Activated CD4-positive, alpha-beta T cell treated with anti-CD3 and anti-CD28 coated beads, Interleukin-2, amount 50 U/mL, for 48 hours (primary cell): ENCODE measurements around the gene ATP6AP2.
A peak's percentile ranks its signal among the peaks of the same experiment; 100 is the strongest.
"Not testable (repeated sequence)": the region's sequence is repeated elsewhere in the genome, so short reads cannot be mapped to it uniquely, and the experiment has no call there.

Source experiments
- DNase-seq, 2 experiments: peaks; one replicate each; pipeline ENCODE4 v3.0.0-alpha.2; 2020

The ATP6AP2 gene

DNA sequence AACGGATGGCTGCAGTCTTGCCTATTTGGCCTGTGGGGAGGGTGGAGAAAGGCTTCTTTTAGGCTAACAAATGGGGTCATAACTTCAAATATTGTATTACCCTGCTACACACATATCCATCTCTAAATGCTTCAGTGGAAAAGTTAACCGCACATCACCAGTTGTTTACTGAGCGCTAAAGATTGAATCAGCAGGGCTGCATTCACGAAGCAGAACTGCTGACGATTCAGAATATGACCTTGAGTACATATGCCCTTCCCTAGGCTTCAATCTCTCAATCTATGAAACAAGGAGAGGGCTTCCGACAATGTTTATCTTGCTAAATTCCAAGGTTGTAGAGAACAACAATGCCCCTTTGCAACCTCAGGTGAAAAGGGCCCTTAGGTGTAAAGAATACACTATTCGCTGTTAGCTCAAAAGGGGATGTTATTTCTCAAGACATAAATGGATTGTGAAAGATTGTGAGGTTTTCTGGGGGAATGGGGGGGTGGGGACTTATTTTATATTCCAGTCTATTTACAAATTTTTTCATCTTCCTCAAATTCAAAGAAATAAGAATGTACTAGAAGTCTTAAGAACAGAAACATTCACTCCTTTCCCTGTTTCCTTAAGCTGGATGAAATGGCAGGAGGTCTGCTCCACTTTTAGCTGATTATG, 2.6 kb upstream of the ATP6AP2 start:
- DNase-seq = no peak

DNA sequence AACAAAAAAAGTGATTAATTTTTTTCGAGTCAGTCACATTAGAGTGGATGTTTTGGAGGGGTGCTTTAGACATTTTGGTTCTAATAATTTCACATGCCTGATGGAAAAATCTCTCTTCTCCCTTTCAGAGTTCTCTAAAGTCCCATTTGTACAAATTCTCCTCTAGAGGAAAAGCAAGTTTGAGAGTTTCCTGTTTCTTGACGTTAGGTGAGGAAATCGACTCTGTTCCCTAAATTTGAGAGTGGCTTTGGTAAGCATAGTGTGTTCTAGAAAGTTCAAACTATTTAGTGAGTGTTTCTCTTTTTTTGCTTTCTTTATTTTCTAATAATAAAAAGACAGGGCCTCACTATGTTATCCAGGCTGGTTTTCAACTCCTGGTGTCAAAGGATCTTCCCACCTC, 1.6 kb upstream of the ATP6AP2 start:
- no peak for DNase-seq

DNA sequence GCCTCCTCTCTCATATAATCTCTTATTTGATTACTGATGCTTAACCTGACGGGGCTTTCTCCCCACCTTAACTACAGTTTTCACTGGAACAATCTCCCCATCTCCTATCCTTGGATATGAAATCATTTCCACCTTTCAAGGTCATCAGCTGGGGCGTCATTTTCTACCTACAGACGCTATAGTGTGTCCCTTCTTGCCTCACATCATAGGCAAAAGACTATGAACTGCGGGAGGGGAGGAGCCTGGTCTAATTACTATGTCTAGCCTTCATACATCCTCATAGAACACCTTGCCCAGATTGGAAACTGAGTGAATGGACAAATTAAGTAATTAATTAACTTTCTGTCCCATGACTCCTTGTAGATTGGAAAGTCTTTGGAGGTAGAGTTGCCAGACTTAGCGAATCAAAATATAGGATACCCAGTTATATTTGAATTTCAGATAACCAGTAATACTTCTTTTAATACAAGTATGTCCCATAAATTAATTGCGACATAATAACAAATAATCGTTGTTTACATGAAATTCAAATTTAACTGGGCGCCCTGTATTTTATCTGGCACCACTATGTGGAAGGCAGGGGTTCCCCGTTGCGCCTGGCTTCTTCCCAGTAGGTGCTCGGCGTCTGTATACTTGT, 752 bp upstream of the ATP6AP2 start:
- DNase-seq = no peak

DNA sequence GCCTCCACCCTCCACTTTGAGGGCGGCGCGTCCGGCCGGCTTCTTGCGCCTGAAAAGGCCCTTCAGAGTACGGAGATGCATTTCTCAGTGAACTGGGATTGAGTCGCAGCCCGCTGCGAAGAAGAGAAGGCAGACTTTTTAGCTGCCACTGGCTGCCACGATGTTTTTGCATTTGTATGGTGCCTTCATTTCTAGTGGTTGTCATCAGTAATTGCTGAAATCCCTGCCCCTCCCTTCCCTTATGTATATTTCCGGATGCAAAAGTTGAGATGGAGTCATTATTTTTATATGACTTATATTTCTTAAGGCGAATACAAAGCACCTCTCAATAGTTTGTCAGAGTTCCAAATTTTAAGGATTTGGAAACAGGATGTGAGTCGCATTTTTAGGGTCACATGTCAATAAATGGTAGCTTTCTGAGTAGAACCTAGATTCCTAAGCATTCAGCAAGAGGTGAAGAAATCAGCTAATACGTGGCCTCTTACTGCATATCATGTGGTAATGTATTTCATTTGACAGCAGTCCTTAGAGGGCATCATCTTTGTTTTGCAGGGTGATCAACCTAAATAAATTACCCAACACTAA, 658 bp downstream of the ATP6AP2 start:
- no peak for DNase-seq

DNA sequence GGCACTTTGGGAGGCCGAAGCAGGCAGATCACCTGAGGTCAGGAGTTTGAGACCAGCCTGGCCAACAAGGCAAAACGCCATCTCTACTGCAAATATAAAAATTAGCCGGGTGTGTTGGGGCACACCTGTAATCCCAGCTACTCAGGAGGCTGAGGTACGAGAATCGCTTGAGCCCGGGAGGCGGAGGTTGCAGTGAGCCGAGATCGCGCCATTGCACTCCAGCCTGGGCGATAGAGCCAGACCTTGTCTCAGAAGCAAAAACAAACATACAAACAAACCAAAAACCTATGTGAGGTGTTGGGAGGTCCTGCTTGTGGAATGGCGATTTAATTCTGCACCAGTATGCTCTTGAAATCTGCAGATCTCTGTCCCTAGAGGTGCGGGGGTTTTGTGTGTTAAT, 1.4 kb downstream of the ATP6AP2 start:
- not testable (repeated sequence) for DNase-seq

DNA sequence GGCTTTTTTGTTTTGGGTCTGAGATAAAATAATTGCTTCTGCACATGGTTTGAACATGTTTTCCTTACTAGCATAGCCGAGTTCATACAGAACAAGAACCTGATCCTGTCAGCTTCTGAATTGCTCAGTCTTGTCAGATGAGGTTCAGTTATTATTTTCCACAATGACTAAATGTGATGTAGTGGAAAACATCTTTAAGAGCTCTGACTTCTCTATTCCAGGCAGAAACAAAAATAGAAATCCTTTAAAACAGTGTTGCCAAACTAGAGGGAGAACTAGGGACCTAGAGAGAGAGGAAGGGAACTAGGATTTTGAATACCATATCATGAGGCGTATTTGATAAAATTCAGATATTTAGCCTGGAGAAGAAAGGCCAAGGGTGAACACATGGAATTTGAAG, 2.0 kb downstream of the ATP6AP2 start:
- DNase-seq = no peak

DNA sequence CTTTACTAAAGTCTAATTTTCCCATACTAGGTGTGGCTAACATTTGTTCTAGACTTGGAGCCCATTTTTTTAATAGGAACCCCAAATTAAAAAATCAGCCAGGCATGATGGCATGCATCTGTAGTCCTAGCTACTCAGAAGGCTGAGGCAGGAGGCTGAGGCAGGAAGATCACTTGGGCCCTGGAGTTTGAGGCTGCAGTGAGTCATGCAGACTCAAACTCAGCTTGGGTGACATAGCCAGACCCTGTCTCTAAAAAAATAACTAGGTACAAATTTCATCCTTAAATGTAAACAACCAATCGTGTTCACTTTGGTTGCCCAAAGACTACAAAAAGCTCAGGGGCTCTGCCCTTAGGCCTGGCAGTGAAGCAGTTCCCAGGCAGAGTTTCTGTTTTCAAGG, 6.9 kb downstream of the ATP6AP2 start:
- DNase-seq = not testable (repeated sequence)

DNA sequence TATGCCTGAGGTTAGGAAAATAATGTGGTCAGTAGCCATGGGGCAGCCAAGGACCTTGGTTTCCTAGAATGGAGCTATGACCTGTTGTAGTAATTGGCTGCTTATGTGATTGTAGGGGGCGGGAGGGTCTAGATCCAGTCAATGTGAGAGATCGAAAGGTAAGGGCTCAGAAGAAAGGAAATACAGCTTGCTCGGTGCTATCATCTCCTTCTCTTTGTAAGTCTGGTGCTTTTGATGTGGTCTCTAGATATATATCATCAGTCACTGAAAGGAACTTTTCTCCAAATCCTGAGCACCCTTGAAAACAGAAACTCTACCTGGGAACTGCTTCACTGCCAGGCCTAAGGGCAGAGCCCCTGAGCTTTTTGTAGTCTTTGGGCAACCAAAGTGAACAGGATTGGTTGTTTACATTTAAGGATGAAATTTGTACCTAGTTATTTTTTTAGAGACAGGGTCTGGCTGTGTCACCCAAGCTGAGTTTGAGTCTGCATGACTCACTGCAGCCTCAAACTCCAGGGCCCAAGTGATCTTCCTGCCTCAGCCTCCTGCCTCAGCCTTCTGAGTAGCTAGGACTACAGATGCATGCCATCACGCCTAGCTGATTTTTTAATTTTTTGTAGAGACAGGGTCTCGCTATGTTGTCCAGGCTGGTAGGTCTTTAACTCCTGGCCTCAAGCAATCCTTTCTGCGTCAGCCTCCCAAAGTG, 9.0 kb downstream of the ATP6AP2 start:
- DNase-seq = peak; percentile 25 to 40

DNA sequence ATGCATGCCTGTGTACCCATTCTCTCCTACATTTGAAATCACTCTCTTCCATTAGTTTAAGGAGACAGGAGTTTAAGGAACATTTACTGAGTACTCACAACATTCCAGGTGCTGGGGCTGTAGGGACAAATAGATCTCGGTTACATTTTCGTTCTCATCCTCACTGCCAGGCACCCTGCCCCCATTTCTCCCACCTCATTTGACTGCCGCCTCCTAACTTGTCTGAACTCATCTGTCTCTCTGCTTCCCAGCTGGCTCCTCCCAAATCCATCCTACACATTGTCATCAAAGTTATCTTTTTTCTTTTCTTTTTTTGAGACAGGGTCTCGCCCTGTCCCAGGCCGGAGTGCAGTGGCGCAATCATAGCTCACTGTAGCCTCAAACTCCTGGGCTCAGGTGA, 22.7 kb downstream of the ATP6AP2 start:
- no peak for DNase-seq

DNA sequence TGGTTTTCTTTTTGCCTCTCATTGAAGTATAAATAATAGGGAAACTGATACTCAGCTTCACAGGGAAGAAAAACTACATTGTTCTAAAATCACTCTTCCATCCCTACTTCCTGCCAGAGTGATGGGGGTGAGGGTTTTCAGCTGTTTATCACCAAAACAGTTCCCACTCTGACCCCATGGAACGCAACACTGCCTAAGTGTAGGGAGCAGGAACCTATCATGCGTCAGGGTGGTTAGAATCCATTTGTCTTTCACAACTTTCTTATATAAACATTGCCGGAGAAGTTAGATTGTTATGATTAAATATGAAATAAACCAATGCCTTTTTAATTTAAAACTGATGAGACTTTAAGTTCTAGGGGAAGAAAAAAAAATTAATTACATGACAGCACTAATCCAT, 26.6 kb downstream of the ATP6AP2 start:
- DNase-seq = no peak

DNA sequence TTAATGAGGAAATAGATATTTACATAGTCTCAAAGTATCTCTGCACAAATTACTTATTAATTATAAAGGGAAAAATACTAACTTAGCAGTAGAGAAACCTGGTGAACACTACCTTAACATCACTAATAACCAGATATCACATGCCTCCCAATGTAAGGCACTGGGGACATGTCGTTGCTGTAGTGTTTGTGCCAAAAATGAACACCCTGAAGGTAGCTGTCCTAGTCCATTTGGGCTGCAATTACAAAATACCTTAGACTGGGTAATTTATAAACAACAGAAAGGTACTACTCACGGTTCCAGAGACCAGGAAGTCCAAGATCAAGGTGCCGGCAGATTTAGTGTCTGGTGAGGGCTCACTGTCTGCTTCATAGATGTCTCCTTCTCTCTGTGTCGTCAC, 31.7 kb downstream of the ATP6AP2 start:
- no peak for DNase-seq

DNA sequence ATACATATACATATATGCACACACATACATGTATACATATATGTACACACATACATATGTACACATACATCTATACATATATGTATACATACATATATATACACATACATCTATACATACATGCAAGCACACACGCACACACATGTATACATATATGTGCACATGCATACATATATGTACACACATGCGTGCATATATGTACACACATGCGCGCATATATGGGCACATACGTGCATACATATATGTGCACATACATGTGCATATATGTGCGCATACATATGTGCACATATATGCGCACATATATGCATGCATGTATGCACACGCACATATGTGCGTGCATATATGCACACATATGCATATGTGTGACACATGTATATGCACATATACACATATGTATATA, 35.2 kb downstream of the ATP6AP2 start:
- DNase-seq = no peak

DNA sequence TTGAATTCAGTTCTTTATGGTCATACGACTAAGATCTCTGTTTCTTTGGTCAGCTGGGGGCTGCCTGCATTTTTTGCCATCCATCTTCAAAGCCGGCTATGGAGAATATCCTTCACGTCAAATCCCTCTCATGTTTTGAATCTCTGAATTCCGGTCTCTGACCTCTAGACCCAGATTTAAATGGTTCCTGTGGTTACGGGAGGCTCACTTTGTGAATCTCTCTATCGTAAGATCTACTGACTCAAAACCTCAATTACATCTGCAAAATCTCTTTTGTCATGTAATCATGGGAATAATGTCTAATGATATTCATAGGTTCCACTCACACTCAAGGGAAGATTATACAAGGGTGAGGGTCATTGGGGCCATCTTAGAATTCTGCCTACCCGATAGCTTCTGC, 36.8 kb downstream of the ATP6AP2 start:
- DNase-seq = no peak

DNA sequence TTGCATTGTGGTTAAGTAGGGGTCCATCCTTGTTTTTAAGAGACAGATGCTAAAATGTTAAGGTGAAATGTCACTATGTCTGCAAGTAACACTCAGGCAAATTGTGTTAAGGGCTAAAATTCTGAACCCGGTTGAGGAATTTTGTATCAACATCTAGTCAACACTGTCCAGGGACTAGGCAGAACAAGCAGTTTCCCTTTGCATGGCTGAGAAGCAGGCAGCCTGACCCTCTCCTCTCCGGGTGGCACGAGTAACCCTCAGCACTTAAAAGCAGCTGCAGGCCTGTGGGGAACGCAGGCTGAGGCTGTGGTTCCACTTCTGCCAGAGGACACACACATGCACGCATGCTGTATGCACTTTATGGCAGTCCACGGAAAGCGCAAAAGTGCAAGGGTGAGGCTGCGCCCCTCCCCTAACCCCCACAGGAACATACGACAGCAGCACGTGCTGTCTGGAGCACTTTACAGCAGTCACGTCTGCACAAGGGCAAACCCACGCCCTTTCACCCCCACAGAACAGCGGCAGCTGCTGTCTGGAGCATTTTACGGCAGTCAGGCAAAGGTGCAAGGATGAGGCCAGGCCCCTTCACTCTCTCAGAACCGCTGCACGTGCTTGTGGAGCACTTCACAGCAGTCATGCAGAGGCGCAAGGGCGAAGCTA, 41.8 kb downstream of the ATP6AP2 start:
- DNase-seq = no peak

DNA sequence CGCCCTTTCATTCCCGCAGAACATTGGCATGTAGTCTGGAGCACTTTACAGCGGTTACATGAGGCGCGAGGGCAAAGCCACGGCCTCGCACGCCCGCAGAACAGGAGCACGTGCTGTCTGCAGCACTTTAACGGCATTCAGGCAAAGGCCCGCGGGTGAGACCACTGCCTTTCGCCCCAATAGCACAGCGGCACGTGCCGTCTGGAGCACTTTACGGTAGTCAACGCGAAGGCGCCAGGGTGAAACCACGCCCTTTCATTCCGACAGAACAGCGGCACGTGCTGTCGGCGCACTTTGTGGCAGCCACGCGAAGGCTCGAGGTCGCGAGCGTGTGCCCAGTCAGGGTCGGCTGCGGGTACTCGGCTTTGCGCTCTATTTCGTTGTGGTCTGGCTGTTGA, 42.4 kb downstream of the ATP6AP2 start, which contains the start of gene MPC1L:
MPC1L (plus strand) TSS at position 290 of the 398 bp plus-strand sequence. CDS start 138 bp downstream, outside the sequence.
- DNase-seq = no peak

DNA sequence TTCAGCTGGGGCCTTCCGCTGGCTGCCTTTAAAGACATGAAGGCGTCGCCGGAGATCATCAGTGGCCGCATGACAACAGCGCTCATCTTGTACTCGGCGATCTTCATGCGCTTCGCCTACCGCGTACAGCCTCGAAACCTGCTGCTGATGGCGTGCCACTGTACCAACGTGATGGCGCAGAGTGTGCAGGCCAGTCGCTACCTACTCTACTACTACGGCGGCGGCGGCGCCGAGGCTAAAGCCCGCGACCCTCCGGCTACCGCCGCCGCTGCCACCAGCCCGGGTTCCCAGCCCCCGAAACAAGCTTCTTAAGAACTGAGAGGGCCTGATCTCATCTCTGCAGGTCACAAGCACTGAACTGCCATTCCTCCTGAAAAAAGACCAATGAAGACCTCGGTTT, 42.9 kb downstream of the ATP6AP2 start:
- no peak for DNase-seq

DNA sequence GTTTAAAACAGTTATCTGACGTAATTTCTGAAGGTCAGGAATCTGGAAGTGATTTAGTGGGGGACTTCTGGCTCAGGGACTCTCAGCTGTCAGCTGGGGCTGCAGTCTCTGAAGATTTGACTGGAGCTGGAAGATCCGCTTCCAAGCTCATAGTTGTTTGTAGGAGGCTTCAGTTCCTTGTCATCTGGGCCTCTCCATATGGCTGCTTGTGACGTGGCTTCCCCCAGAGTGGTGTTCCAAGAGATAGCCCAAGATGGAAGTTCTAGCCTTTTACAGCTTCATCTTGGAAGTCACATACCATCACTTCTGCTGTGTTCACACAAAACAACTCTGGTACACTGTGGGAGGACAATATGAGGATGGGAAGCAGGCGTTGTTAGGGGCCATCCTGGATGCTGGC, 44.5 kb downstream of the ATP6AP2 start:
- DNase-seq = no peak

DNA sequence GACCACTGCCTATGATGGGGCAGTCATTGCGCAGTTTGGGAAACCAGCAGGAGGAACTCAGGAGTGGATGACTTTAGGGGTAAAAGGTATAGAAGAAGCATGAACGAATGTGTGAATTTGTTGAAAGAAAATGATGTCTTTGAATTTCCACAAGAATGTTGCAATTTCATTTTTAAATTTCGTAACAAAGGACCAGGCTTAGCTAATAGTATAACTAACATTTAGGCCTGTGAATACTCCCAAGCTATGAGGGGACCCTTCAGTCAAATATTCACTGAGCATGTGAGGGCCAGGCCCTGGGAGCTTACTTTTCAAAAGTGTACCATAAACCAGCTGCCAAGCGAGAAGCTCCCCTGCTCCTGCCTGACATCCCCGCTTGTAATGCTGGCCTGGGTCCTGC, 47.7 kb downstream of the ATP6AP2 start:
- DNase-seq = no peak

DNA sequence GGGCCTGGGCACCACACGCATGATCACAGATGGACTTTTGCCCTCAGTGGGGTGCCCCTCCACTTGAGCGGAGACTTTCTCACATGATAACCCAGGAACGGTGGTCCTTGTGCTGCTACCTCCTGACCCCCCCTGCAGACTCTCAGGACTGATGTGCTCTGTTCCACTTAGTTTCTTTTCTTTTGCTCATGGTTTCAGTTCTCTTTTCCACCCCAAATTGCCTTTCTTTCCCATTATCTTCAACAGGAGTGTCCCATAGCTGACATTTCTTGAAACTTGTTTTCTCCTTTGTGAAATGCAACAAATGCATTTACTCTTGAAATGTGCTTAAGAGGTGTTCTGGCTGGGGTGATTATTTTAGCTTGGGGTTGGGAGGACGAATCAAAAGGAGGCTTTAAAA, 51.4 kb downstream of the ATP6AP2 start:
- no peak for DNase-seq

DNA sequence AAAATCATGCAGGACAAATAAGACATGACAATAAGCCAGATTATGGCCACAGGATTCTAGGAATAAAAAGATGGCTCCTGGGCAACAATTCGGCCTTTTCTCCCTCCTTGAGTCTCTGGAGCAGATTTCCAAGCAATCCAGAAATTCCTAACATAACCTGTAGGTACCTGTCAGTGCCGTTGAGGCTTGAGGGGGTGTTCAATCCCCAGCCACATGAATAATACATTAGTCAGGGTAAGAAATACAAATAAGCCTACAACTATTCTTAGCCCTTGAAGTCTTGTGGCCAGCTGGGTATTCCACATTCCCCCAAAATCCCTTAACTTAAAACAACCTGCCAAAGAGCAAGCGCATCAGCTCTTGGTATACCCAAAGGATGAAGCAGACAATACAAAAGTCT, 56.9 kb downstream of the ATP6AP2 start:
- no peak for DNase-seq

DNA sequence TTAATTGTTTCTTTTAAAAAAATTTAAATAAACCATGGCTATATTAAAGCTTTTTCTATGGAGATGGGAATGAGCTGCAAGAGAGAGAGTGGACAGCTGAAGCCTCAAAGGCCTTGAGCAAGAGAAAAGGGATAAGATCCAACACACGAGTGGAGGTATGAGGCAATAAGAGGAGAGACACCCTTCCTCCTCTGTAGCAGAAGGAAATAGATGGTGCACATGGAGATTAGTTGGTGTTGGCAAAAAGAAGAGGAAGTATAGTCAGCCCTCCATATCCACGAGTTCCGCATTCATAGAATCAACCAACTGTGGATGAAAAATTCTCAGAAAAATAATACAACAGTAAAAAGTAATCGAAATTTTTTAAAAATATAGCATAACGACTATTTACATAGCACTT, 63.4 kb downstream of the ATP6AP2 start:
- DNase-seq = no peak

DNA sequence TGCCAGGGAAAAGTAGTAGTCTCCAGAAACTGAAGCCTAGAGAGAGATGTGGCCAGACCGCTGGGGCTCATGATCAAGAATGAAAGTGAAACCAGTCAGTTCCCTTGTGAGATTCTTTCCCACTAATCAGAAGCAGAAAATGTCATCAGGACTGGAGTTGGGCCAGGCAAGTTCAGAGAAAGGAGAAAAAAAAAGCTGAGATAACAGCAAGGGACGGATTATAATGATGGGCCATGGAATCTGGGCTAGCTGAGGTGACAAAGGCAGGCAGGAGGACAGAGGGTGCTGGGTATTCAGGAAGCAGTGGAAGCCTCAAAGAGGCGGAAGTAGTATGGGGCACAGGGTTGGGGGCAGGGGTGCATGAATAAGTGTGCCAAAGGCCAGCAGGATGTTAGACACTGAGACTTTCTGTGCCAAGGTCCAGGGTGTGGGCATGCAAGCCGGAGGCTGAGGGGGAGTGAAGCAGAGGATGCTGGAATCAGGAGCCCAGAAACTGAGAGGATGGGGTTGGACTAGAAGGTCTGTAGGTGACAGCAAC, 64.1 kb downstream of the ATP6AP2 start:
- DNase-seq = peak; percentile 25 to 40
